Measurements from ENCODE around the gene EXO1. TPM values are rescaled to one million over a fixed set of nuclear protein-coding genes. Genes with fewer than 3 reads are reported as not detected.
A peak's percentile ranks its signal among the peaks of the same experiment; 100 is the strongest.
"Not testable (repeated sequence)": the region's sequence is repeated elsewhere in the genome, so short reads cannot be mapped to it uniquely, and the experiment has no call there.

The EXO1 gene
- total RNA-seq, 2 donors from 2014 or later = not detected

- DNase-seq = no peak
- no peaks in the 10 kb centered on the region for H3K27me3 ChIP-seq
- no peak overlapping the region for H3K27ac ChIP-seq
- H3K4me1 ChIP-seq = peaks cover 12% of the 10 kb centered on the region
- H3K9me3 ChIP-seq = no peaks in the 10 kb centered on the region
- TF ChIP-seq CTCF (IDR thresholded peaks at IDR 0.05) (no peak), POLR2A (IDR thresholded peaks at IDR 0.05) (no peak)
- H3K36me3 ChIP-seq (replicated peaks in 1 of 2; ENCODE audit: insufficient read depth in 1 of 2, low read depth in 2 of 2) = no peaks in the 10 kb centered on the region
- no peak for ATAC-seq
- no peak overlapping the region for H3K4me3 ChIP-seq
- intact Hi-C loops (cut with DNase I) = no loop called here
Measured at GRCh38 chr1:241846375-241846774, 1.6 kb upstream of the EXO1 start.

- no peak overlapping the region for H3K4me3 ChIP-seq
- ATAC-seq (no peak), DNase-seq (no peak)
- H3K9me3 ChIP-seq = no peaks in the 10 kb centered on the region
- H3K4me1 ChIP-seq = peaks cover 12% of the 10 kb centered on the region
- H3K36me3 ChIP-seq (replicated peaks in 1 of 2; ENCODE audit: insufficient read depth in 1 of 2, low read depth in 2 of 2) = no peaks in the 10 kb centered on the region
- intact Hi-C loops (cut with DNase I) = no loop called here
- TF ChIP-seq POLR2A (IDR thresholded peaks at IDR 0.05) (no peak), CTCF (IDR thresholded peaks at IDR 0.05) (no peak)
- 79 to 93% methylated on average over 4 of the region's 4 CpGs for WGBS, 2 donors
- H3K27ac ChIP-seq = peak overlapping the region in 1 of 4 donors; percentile 97
- H3K27me3 ChIP-seq = no peaks in the 10 kb centered on the region
Measured at GRCh38 chr1:241846862-241847539, 1.0 kb upstream of the EXO1 start.

- peak overlapping the region; percentile 26 to 88 for H3K4me3 ChIP-seq
- DNase-seq (no peak), ATAC-seq (no peak)
- peak overlapping the region; percentile 75 to 97 (median 86) for H3K27ac ChIP-seq
- H3K27me3 ChIP-seq = no peaks in the 10 kb centered on the region
- no peak for TF ChIP-seq POLR2A (IDR thresholded peaks at IDR 0.05)
- TF ChIP-seq CTCF (IDR thresholded peaks at IDR 0.05) = no peak
- intact Hi-C loops (cut with DNase I) = no loop called here
- H3K36me3 ChIP-seq (replicated peaks in 1 of 2; ENCODE audit: insufficient read depth in 1 of 2, low read depth in 2 of 2) = no peaks in the 10 kb centered on the region
- 4 to 5% methylated on average over 6 of the region's 6 CpGs for WGBS, 2 donors
- H3K4me1 ChIP-seq = peaks cover 12% of the 10 kb centered on the region
- no peaks in the 10 kb centered on the region for H3K9me3 ChIP-seq
Measured at GRCh38 chr1:241847540-241847795, 536 bp upstream of the EXO1 start.

GRCh38 chr1:241848686-241849344 lies 811 bp downstream of the EXO1 start:
- no peaks in the 10 kb centered on the region for H3K9me3 ChIP-seq
- WGBS, 2 donors = 5 to 7% methylated on average over 13 of the region's 13 CpGs
- intact Hi-C loops (cut with DNase I) = no loop called here
- no peak overlapping the region for H3K4me3 ChIP-seq
- no peaks in the 10 kb centered on the region for H3K27me3 ChIP-seq
- ATAC-seq = no peak
- DNase-seq = no peak
- peaks cover 12% of the 10 kb centered on the region for H3K4me1 ChIP-seq
- no peak overlapping the region for H3K27ac ChIP-seq
- H3K36me3 ChIP-seq (replicated peaks in 1 of 2; ENCODE audit: insufficient read depth in 1 of 2, low read depth in 2 of 2) = no peaks in the 10 kb centered on the region
- no peak for TF ChIP-seq CTCF (IDR thresholded peaks at IDR 0.05)
- TF ChIP-seq POLR2A (IDR thresholded peaks at IDR 0.05) = no peak

- no peak for DNase-seq
- H3K36me3 ChIP-seq (replicated peaks in 1 of 2; ENCODE audit: insufficient read depth in 1 of 2, low read depth in 2 of 2) = no peaks in the 10 kb centered on the region
- WGBS, 2 donors = 44 to 57% methylated on average over 6 of the region's 6 CpGs
Measured at GRCh38 chr1:241849345-241849695, 1.3 kb downstream of the EXO1 start.

GRCh38 chr1:241855545-241856140 lies 7.6 kb downstream of the EXO1 start:
- H3K27ac ChIP-seq; intact Hi-C loops (cut with DNase I); H3K27me3 ChIP-seq; H3K4me1 ChIP-seq; H3K9me3 ChIP-seq; ATAC-seq; DNase-seq; H3K4me3 ChIP-seq; H3K36me3 ChIP-seq (replicated peaks in 1 of 2; ENCODE audit: insufficient read depth in 1 of 2, low read depth in 2 of 2): not testable (repeated sequence)
- WGBS, 2 donors = 96 to 97% methylated on average over 10 to 39 of the region's 41 CpGs

More at GRCh38 chr1:241849345-241849695, 1.3 kb downstream of the EXO1 start:
- intact Hi-C loops (cut with DNase I) = no loop called here
- Histone ChIP-seq H3K4me3 (no peak overlapping the region), H3K4me1 (peaks cover 12% of the 10 kb centered on the region), H3K27me3 (no peaks in the 10 kb centered on the region), H3K9me3 (no peaks in the 10 kb centered on the region), H3K27ac (no peak overlapping the region)
- no peak for ATAC-seq
- TF ChIP-seq POLR2A (IDR thresholded peaks at IDR 0.05) (no peak), CTCF (IDR thresholded peaks at IDR 0.05) (no peak)
